ENCODE data around the gene TMPRSS11B.
"Not testable (repeated sequence)": the region's sequence is repeated elsewhere in the genome, so short reads cannot be mapped to it uniquely, and the experiment has no call there.

Gene TMPRSS11B

DNA sequence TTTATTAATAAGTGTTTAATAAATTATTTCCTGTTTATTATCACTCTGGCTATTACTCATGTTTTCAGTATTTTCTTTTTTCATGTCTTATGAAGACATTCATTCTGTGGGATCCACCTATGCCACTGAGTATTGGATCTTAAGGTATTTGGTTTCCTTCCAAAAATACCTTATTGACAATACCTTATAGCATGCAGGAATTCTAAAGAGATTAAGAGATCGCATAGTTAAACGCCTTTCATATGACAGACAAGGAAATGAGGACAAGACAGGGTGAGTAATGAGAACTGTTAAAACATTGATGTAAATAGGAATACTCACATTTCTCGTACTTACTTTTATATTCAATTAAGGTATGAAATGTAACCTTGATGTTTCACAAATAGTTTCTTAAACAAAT, 38.2 kb upstream of the TMPRSS11B start:
- H2BK15ac ChIP-seq (ENCODE audit: low read depth, poor library complexity, severe bottlenecking), result no peak overlapping the region
- H3K4ac ChIP-seq (ENCODE audit: low read depth in 1 of 2, low read length in 2 of 2), result no peak overlapping the region
- H3K18ac ChIP-seq (ENCODE audit: low read depth in 1 of 2, low read length in 2 of 2), result no peak overlapping the region
- H2BK12ac ChIP-seq (ENCODE audit: low read length in 2 of 2), result no peak overlapping the region
- 100% methylated on average over 2 of the region's 3 CpGs for WGBS
- H3K9ac ChIP-seq (ENCODE audit: low read length), result no peak overlapping the region
- DNase-seq, result no peak
- no peak overlapping the region for H2AK5ac ChIP-seq (ENCODE audit: low read length, severe bottlenecking)
- no peak overlapping the region for H3K4me3 ChIP-seq (ENCODE audit: insufficient read depth in 1 of 2, low read depth in 1 of 2, low read length in 2 of 2)
- no peaks in the 10 kb centered on the region for H3K79me1 ChIP-seq (replicated peaks; ENCODE audit: low read length, poor library complexity, severe bottlenecking)
- H4K8ac ChIP-seq (ENCODE audit: low read length), result no peak overlapping the region
- no peak overlapping the region for H2BK120ac ChIP-seq (ENCODE audit: low read depth, low read length)
- no peaks in the 10 kb centered on the region for H3K9me3 ChIP-seq (ENCODE audit: control insufficient read depth, low read length)
- no peaks in the 10 kb centered on the region for H3K27me3 ChIP-seq (ENCODE audit: control insufficient read depth in 1 of 2, insufficient read depth in 1 of 2, low read length in 2 of 2)
- H3K4me2 ChIP-seq (ENCODE audit: low read length, poor library complexity, severe bottlenecking), result no peak overlapping the region
- H2BK5ac ChIP-seq (ENCODE audit: low read depth, low read length, poor library complexity, severe bottlenecking), result no peak overlapping the region
- H4K91ac ChIP-seq (ENCODE audit: low read length), result no peak overlapping the region
- no peak overlapping the region for H2AFZ ChIP-seq (ENCODE audit: low read depth, low read length)
- H3K14ac ChIP-seq (ENCODE audit: low read length in 2 of 2), result no peak overlapping the region
- H3K36me3 ChIP-seq (ENCODE audit: control insufficient read depth in 1 of 2, insufficient read depth in 2 of 2, low read depth in 1 of 2, low read length in 2 of 2), result no peaks in the 10 kb centered on the region
- H3K4me1 ChIP-seq (ENCODE audit: control insufficient read depth, insufficient read depth, low read depth, low read length), result no peaks in the 10 kb centered on the region
- H3K27ac ChIP-seq (ENCODE audit: low read length, poor library complexity, severe bottlenecking), result no peak overlapping the region
- H3K23ac ChIP-seq (ENCODE audit: low read length in 2 of 2), result no peak overlapping the region

DNA sequence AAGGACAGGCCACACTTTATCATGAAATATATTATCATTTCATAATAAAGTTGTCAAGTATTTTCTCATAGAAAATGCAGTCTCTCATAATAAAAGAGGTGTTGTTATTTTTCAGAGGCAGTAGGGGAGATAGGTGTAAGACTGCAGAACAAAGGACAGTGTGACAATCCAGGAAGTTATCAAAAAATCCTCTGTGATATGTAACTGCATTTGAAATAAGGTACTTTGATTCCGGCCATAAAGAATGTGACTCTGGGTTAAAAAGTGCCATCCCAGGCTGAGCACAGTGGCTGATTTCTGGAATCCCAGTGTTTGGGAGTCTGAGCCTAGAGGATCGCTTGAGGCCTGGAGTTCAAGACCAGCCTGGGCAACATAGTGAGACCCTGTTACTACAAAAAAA, 37.6 kb upstream of the TMPRSS11B start:
- Histone ChIP-seq H3K14ac (ENCODE audit: low read length in 2 of 2) (no peak overlapping the region), H3K4me2 (ENCODE audit: low read length, poor library complexity, severe bottlenecking) (no peak overlapping the region), H3K4me3 (ENCODE audit: insufficient read depth in 1 of 2, low read depth in 1 of 2, low read length in 2 of 2) (no peak overlapping the region), H3K27me3 (ENCODE audit: control insufficient read depth in 1 of 2, insufficient read depth in 1 of 2, low read length in 2 of 2) (no peaks in the 10 kb centered on the region), H3K79me1 (replicated peaks; ENCODE audit: low read length, poor library complexity, severe bottlenecking) (no peaks in the 10 kb centered on the region), H2BK12ac (ENCODE audit: low read length in 2 of 2) (no peak overlapping the region), H2BK15ac (ENCODE audit: low read depth, poor library complexity, severe bottlenecking) (no peak overlapping the region), H3K4me1 (ENCODE audit: control insufficient read depth, insufficient read depth, low read depth, low read length) (no peaks in the 10 kb centered on the region), H4K8ac (ENCODE audit: low read length) (no peak overlapping the region), H3K9ac (ENCODE audit: low read length) (no peak overlapping the region), H3K9me3 (ENCODE audit: control insufficient read depth, low read length) (no peaks in the 10 kb centered on the region), H3K36me3 (ENCODE audit: control insufficient read depth in 1 of 2, insufficient read depth in 2 of 2, low read depth in 1 of 2, low read length in 2 of 2) (no peaks in the 10 kb centered on the region), H3K23ac (ENCODE audit: low read length in 2 of 2) (no peak overlapping the region), H2BK5ac (ENCODE audit: low read depth, low read length, poor library complexity, severe bottlenecking) (no peak overlapping the region), H4K91ac (ENCODE audit: low read length) (no peak overlapping the region), H2BK120ac (ENCODE audit: low read depth, low read length) (no peak overlapping the region), H3K27ac (ENCODE audit: low read length, poor library complexity, severe bottlenecking) (no peak overlapping the region), H2AK5ac (ENCODE audit: low read length, severe bottlenecking) (peak overlapping the region; percentile 32), H3K18ac (ENCODE audit: low read depth in 1 of 2, low read length in 2 of 2) (no peak overlapping the region), H3K4ac (ENCODE audit: low read depth in 1 of 2, low read length in 2 of 2) (no peak overlapping the region), H2AFZ (ENCODE audit: low read depth, low read length) (no peak overlapping the region)
- DNase-seq, result no peak
- 93% methylated on average over 2 of the region's 2 CpGs for WGBS

DNA sequence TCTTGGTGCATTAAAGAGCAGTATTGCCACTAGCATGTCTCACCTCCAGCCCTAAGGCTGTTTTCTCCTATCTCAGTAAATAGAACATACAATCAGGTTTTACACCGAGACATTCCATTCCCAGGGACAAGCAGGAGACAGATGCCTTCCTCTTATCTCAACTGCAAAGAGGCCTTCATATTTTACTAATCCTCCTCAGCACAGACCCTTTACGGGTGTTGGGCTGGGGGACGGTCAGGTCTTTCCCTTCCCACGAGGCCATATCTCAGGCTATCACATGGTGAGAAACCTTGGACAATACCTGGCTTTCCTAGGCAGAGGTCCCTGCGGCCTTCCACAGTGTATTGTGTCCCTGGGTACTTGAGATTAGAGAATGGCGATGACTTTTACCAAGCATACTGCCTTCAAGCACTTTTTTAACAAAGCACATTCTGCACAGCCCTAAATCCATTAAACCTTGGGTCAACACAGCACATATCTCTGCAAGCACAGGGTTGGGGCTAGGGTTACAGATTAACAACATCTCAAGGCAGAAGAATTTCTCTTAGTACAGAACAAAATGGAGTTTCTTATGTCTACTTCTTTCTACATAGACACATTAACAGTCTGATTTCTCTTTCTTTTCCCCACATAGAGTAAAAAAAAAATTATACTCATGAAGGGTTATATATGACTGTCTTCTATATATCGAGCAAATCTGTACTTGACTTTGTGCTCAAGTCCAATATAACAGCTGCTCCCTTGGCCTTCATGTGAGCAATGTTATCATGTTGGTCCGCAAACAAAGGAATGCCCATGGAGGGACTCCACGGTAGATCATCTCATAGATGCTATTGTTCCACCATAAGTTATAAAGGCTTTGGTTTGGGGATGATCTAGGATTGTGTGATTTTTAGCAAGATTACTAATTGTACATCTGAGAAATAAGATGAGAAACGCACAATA, 36.6 kb upstream of the TMPRSS11B start:
- H3K9me3 ChIP-seq (ENCODE audit: control insufficient read depth, low read length); DNase-seq: not testable (repeated sequence)
- 91% methylated on average over 8 of the region's 10 CpGs for WGBS

DNA sequence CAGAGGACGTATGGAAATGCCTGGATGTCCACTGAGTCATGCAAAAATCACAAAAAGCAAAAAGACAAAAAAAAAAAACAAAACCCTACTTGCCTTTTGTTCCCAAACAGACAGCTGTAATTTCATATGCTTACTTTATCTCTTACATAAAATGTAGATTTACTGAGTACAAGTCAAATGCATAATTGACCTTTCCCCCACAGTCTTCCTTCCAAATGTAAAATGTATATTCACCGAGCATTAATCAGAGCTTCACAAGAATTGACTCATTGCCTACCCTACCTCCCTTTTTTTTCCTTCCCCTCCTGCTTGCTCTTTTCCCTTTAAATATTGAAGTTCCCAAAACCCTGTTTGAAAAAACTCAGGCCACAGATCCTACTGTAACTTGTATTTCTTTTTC, 32.5 kb upstream of the TMPRSS11B start:
- Histone ChIP-seq H3K79me1 (replicated peaks; ENCODE audit: low read length, poor library complexity, severe bottlenecking) (no peaks in the 10 kb centered on the region), H3K9me3 (ENCODE audit: control insufficient read depth, low read length) (no peaks in the 10 kb centered on the region), H2BK12ac (ENCODE audit: low read length in 2 of 2) (no peak overlapping the region), H3K23ac (ENCODE audit: low read length in 2 of 2) (no peak overlapping the region), H2BK5ac (ENCODE audit: low read depth, low read length, poor library complexity, severe bottlenecking) (no peak overlapping the region), H3K4me3 (ENCODE audit: insufficient read depth in 1 of 2, low read depth in 1 of 2, low read length in 2 of 2) (no peak overlapping the region), H3K27ac (ENCODE audit: low read length, poor library complexity, severe bottlenecking) (no peak overlapping the region), H2BK15ac (ENCODE audit: low read depth, poor library complexity, severe bottlenecking) (no peak overlapping the region), H3K4me1 (ENCODE audit: control insufficient read depth, insufficient read depth, low read depth, low read length) (peaks cover 5% of the 10 kb centered on the region), H2AK5ac (ENCODE audit: low read length, severe bottlenecking) (no peak overlapping the region), H3K14ac (ENCODE audit: low read length in 2 of 2) (no peak overlapping the region), H4K91ac (ENCODE audit: low read length) (no peak overlapping the region), H3K18ac (ENCODE audit: low read depth in 1 of 2, low read length in 2 of 2) (no peak overlapping the region), H3K36me3 (ENCODE audit: control insufficient read depth in 1 of 2, insufficient read depth in 2 of 2, low read depth in 1 of 2, low read length in 2 of 2) (no peaks in the 10 kb centered on the region), H2BK120ac (ENCODE audit: low read depth, low read length) (no peak overlapping the region), H2AFZ (ENCODE audit: low read depth, low read length) (no peak overlapping the region), H4K8ac (ENCODE audit: low read length) (no peak overlapping the region), H3K9ac (ENCODE audit: low read length) (no peak overlapping the region), H3K27me3 (ENCODE audit: control insufficient read depth in 1 of 2, insufficient read depth in 1 of 2, low read length in 2 of 2) (no peaks in the 10 kb centered on the region), H3K4me2 (ENCODE audit: low read length, poor library complexity, severe bottlenecking) (no peak overlapping the region), H3K4ac (ENCODE audit: low read depth in 1 of 2, low read length in 2 of 2) (no peak overlapping the region)
- 65% methylated on average over 2 of the region's 2 CpGs for WGBS
- no peak for DNase-seq

More for the DNA sequence above, 36.6 kb upstream of the TMPRSS11B start:
- not testable (repeated sequence) for H3K23ac ChIP-seq (ENCODE audit: low read length in 2 of 2); H2AFZ ChIP-seq (ENCODE audit: low read depth, low read length); H3K4me2 ChIP-seq (ENCODE audit: low read length, poor library complexity, severe bottlenecking); H2BK5ac ChIP-seq (ENCODE audit: low read depth, low read length, poor library complexity, severe bottlenecking); H3K9ac ChIP-seq (ENCODE audit: low read length); H3K27me3 ChIP-seq (ENCODE audit: control insufficient read depth in 1 of 2, insufficient read depth in 1 of 2, low read length in 2 of 2); H3K18ac ChIP-seq (ENCODE audit: low read depth in 1 of 2, low read length in 2 of 2); H3K36me3 ChIP-seq (ENCODE audit: control insufficient read depth in 1 of 2, insufficient read depth in 2 of 2, low read depth in 1 of 2, low read length in 2 of 2); H2BK12ac ChIP-seq (ENCODE audit: low read length in 2 of 2); H2BK120ac ChIP-seq (ENCODE audit: low read depth, low read length); H3K79me1 ChIP-seq (replicated peaks; ENCODE audit: low read length, poor library complexity, severe bottlenecking); H4K91ac ChIP-seq (ENCODE audit: low read length); H3K14ac ChIP-seq (ENCODE audit: low read length in 2 of 2); H2AK5ac ChIP-seq (ENCODE audit: low read length, severe bottlenecking); H3K4me1 ChIP-seq (ENCODE audit: control insufficient read depth, insufficient read depth, low read depth, low read length); H2BK15ac ChIP-seq (ENCODE audit: low read depth, poor library complexity, severe bottlenecking); H3K27ac ChIP-seq (ENCODE audit: low read length, poor library complexity, severe bottlenecking); H3K4me3 ChIP-seq (ENCODE audit: insufficient read depth in 1 of 2, low read depth in 1 of 2, low read length in 2 of 2); H3K4ac ChIP-seq (ENCODE audit: low read depth in 1 of 2, low read length in 2 of 2); H4K8ac ChIP-seq (ENCODE audit: low read length)

Data from mesenchymal stem cell (in vitro differentiated cells and primary cell).